Breast epithelium (tissue), 4 donors: ENCODE measurements around the gene USH1G. TPM values are rescaled to one million over a fixed set of nuclear protein-coding genes. Genes with fewer than 3 reads are reported as not detected.

Experiments
- DNase-seq, 2 donors: peaks; one replicate each; pipeline ENCODE4 v3.0.0-alpha.2; 2019; ENCODE audit warnings: low spot score in 2 of 2
- H3K27ac ChIP-seq, 2 donors: fragments of 200-600 bp; sonication (generic) in 1 of 2; one replicate each; pipeline ENCODE4 v1.5.1; 2016 to 2019; ENCODE audit warnings: mild to moderate bottlenecking in 1 of 2
- H3K27me3 ChIP-seq, 2 donors: fragments of 200-600 bp; sonication (generic) in 1 of 2; one replicate each; pipeline versions ENCODE4 v1.5.1 to v1.6.0; 2017 to 2019; ENCODE audit warnings: control low read depth in 1 of 2, mild to moderate bottlenecking in 1 of 2
- H3K36me3 ChIP-seq: fragments of 200-600 bp; one replicate; pipeline ENCODE4 v1.5.1; 2019
- H3K4me1 ChIP-seq, 2 donors: fragments of 200-600 bp; sonication (generic); one replicate each; pipeline ENCODE4 v1.5.1; 2016 to 2019; ENCODE audit warnings: control low read depth in 1 of 2
- H3K4me3 ChIP-seq, 3 donors: fragments of 200-600 bp; sonication (generic); 1 replicate in 2 of 3; 2 replicates in 1 of 3; pipeline ENCODE4 v1.5.1; 2016 to 2019; ENCODE audit warnings: mild to moderate bottlenecking in 3 of 3, moderate library complexity in 2 of 3
- H3K9me3 ChIP-seq, 2 donors: fragments of 200-600 bp; sonication (generic) in 1 of 2; one replicate each; pipeline ENCODE4 v1.5.1; 2016 to 2019; ENCODE audit warnings: control low read depth in 1 of 2
- POLR2A ChIP-seq: fragments of 450-650 bp; IDR thresholded peaks from one replicate; pipeline ENCODE4 v1.6.1; 2016; ENCODE audit warnings: antibody characterized with exemption, mild to moderate bottlenecking, moderate library complexity
- POLR2AphosphoS5 ChIP-seq, 3 donors: sonication (generic); formaldehyde crosslinking; IDR thresholded peaks; one replicate each; pipeline ENCODE4 v1.6.1; 2017; ENCODE audit warnings: antibody characterized with exemption in 3 of 3
- intact Hi-C: fragments of 100-400 bp; cut with DNase I; formaldehyde crosslinking; loops from one replicate; pipeline ENCODE4 v1.15.1; 2023; ENCODE audit warnings: low total_unique reads
- total RNA-seq, 3 donors: library from RNA; depleted of rRNA; stranded (reverse); fragments of >200 nt; gene quantifications; one replicate each; pipeline ENCODE4 v1.1.0, GENCODE V29; 2016
- TF ChIP-seq, protein P1 (sequence below), 3 donors: fragments of 450-650 bp; IDR thresholded peaks; one replicate each; pipeline ENCODE4 v1.5.1; 2016 to 2017; ENCODE audit warnings: antibody characterized with exemption in 3 of 3, mild to moderate bottlenecking in 3 of 3, moderate library complexity in 3 of 3

USH1G gene
- total RNA-seq, 3 donors from 2014 or later: not detected

DNA sequence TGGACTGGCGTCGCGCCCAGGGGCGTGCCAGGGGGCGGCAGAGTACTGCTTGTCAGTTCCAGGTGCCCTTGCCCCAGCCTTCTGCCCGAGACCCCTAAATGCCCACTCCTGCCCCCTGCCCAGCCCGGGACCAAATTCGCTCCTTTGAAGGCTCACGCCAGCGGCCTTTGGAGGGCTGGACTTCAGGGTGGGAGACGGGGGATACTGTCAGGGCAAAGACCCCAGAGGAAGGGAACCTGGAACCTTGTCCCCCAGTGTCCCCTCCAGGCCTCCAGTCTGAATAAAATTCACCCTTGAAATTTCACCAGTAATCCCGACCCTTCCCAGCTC is 13.4 kb upstream of the USH1G start:
- Histone ChIP-seq H3K27me3 (peaks cover 0 to 49% of the 10 kb centered on the region in 2 donors), H3K36me3 (no peaks in the 10 kb centered on the region), H3K4me3 (peak overlapping the region in 1 of 3 donors; percentile 47), H3K27ac (no peak overlapping the region), H3K9me3 (no peaks in the 10 kb centered on the region), H3K4me1 (peaks cover 0 to 11% of the 10 kb centered on the region in 2 donors)
- no peak for DNase-seq
- TF ChIP-seq, protein P1, sequence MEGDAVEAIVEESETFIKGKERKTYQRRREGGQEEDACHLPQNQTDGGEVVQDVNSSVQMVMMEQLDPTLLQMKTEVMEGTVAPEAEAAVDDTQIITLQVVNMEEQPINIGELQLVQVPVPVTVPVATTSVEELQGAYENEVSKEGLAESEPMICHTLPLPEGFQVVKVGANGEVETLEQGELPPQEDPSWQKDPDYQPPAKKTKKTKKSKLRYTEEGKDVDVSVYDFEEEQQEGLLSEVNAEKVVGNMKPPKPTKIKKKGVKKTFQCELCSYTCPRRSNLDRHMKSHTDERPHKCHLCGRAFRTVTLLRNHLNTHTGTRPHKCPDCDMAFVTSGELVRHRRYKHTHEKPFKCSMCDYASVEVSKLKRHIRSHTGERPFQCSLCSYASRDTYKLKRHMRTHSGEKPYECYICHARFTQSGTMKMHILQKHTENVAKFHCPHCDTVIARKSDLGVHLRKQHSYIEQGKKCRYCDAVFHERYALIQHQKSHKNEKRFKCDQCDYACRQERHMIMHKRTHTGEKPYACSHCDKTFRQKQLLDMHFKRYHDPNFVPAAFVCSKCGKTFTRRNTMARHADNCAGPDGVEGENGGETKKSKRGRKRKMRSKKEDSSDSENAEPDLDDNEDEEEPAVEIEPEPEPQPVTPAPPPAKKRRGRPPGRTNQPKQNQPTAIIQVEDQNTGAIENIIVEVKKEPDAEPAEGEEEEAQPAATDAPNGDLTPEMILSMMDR (IDR thresholded peaks at IDR 0.05): no peak
- intact Hi-C loops: no loop called here

- peak within 1 kb of the TSS in 2 of 3 donors; percentile 1 to 47 for H3K4me3 ChIP-seq
- H3K27me3 ChIP-seq: peaks cover 0 to 44% of the 10 kb centered on the region in 2 donors
- peaks cover 0 to 11% of the 10 kb centered on the region in 2 donors for H3K4me1 ChIP-seq
- TF ChIP-seq, protein P1 (IDR thresholded peaks at IDR 0.05): no peak
- no peak for TF ChIP-seq POLR2AphosphoS5 (IDR thresholded peaks at IDR 0.05)
- no peak for TF ChIP-seq POLR2A
- no peaks in the 10 kb centered on the region for H3K36me3 ChIP-seq
- intact Hi-C loops: no loop called here
- no peak for DNase-seq
- no peaks in the 10 kb centered on the region for H3K9me3 ChIP-seq
- H3K27ac ChIP-seq: no peak within 1 kb of the TSS
Measured at GRCh38 chr17:74935585-74936469, 12.8 kb upstream of the USH1G start, which contains the start of gene OTOP3. Gene OTOP3, plus strand, starts transcription at chr17:74935898. Its CDS starts 24 bp downstream, at chr17:74935922.

- TF ChIP-seq POLR2AphosphoS5 (IDR thresholded peaks at IDR 0.05): no peak
- TF ChIP-seq POLR2A: no peak
- TF ChIP-seq, protein P1 (IDR thresholded peaks at IDR 0.05): no peak
- Histone ChIP-seq H3K27ac (no peak overlapping the region), H3K4me3 (no peak overlapping the region), H3K36me3 (no peaks in the 10 kb centered on the region), H3K4me1 (peaks cover 0 to 11% of the 10 kb centered on the region in 2 donors), H3K27me3 (peaks cover 0 to 48% of the 10 kb centered on the region in 2 donors), H3K9me3 (no peaks in the 10 kb centered on the region)
- DNase-seq: no peak
- intact Hi-C loops: no loop called here
Measured at GRCh38 chr17:74935048-74935447, 12.0 kb upstream of the USH1G start.

DNA sequence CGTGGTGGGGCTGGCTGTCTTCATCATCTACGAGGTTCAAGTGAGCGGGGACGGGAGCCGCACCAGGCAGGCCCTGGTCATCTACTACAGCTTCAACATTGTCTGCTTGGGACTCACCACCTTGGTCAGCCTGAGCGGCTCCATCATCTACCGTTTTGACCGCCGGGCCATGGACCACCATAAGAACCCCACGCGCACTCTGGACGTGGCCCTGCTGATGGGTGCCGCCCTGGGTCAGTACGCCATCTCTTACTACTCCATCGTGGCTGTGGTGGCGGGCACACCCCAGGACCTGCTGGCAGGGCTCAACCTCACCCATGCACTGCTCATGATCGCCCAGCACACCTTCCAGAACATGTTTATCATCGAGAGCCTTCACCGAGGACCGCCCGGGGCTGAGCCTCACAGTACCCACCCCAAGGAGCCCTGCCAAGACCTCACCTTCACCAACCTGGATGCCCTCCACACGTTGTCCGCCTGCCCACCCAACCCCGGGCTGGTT is 7.5 kb upstream of the USH1G start:
- Histone ChIP-seq H3K4me3 (no peak overlapping the region), H3K36me3 (no peaks in the 10 kb centered on the region), H3K27ac (no peak overlapping the region), H3K9me3 (no peaks in the 10 kb centered on the region), H3K4me1 (peaks cover 0 to 2% of the 10 kb centered on the region in 2 donors), H3K27me3 (peaks cover 0 to 38% of the 10 kb centered on the region in 2 donors)
- intact Hi-C loops: no loop called here
- no peak for DNase-seq
- TF ChIP-seq, protein P1 (IDR thresholded peaks at IDR 0.05): no peak
- TF ChIP-seq POLR2A: no peak
- TF ChIP-seq POLR2AphosphoS5 (IDR thresholded peaks at IDR 0.05): no peak

DNA sequence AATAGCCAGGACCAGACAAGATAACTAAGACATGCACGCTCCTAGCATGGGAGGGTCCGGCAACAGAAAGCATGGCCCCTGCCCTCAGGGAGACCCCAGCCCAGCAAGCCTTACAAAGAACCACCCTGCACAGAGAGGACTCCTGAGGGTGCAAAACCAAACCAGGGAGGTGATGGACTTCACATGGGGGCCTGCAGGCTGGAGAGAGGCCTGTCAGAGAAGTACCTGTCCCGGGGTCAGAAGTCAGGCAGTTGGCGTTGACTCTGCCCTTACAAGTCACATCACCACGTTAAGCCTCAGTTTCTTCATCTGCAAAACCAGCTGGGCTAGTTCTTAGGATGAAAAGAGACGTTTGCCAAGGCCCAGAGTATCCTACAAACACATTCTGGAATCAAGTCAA is 5.7 kb upstream of the USH1G start:
- H3K36me3 ChIP-seq: no peaks in the 10 kb centered on the region
- TF ChIP-seq POLR2AphosphoS5 (IDR thresholded peaks at IDR 0.05) (no peak), POLR2A (no peak)
- TF ChIP-seq, protein P1 (IDR thresholded peaks at IDR 0.05): no peak
- no peak overlapping the region for H3K27ac ChIP-seq
- no peak overlapping the region for H3K4me3 ChIP-seq
- peaks cover 0 to 49% of the 10 kb centered on the region in 2 donors for H3K27me3 ChIP-seq
- no peaks in the 10 kb centered on the region for H3K9me3 ChIP-seq
- DNase-seq: no peak
- peaks cover 3 to 8% of the 10 kb centered on the region in 2 donors for H3K4me1 ChIP-seq
- intact Hi-C loops: no loop called here
